Suprapubic skin (tissue), 3 donors: ENCODE measurements around the gene INO80E.

Experiments used
- CTCF ChIP-seq, 2 donors: fragments of 200-600 bp in 1 of 2; fragments of 450-650 bp in 1 of 2; sonication (generic) in 1 of 2; IDR thresholded peaks; one replicate each; pipeline ENCODE4 v1.5.1; 2016 to 2019; ENCODE audit warnings: antibody characterized with exemption in 2 of 2, mild to moderate bottlenecking in 1 of 2, moderate library complexity in 1 of 2
- POLR2A ChIP-seq, 2 donors: fragments of 450-650 bp; IDR thresholded peaks; one replicate each; pipeline ENCODE4 v1.6.1; 2017; ENCODE audit warnings: antibody characterized with exemption in 2 of 2, mild to moderate bottlenecking in 2 of 2, moderate library complexity in 2 of 2

DNA sequence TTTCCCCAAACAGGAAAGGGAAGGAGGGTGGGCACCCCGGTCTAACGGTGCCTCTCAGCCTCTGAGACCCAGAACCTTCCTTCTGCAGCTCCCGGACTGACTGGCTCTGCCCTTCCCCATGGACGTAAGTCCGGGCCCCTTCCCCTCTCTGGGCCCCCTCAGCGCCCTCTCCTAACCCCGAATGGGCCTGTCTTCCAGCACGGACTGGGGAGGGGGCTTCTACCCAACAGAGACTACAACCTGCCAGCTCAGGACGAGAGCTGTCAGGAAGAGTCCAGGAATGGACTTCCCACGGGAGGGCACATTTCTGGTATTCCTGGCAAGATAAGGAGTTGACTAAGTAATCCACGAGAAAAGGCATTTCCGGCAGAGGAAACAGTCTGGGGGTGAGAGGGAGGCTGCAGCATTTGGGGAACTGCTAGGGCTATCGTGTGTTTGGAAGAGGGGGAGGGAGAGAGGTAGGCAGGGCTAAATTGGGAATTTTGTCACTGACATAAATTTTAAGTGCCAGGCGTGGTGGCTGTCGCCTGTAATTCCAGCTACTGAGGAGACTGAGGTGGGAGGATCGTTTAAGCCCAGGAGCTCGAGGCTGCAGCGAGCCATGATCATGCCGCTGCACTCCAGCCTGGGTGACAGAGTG lies 57.5 kb downstream of the INO80E start:
- TF ChIP-seq CTCF (IDR thresholded peaks at IDR 0.05) (no peak), POLR2A (IDR thresholded peaks at IDR 0.05) (no peak)
